ENCODE data around the gene LMNTD1.

DNA sequence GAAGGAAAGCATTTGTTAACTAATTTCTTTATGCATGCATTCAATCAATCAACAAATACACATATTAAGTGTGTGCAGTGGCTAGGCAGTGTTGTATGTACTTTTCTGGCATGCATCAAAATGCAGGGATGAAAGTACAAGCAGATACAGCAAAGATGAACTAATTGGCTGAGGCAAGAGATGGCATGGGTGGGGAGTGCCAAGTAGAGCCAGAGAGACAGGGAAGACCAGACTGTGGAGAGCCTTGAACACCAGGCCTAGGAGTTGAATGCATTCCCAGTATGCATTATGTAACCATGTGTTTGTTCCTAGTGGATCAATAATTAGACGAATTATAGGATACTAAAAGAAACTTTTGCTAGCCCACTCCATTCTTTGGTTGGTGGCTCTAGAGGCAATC lies 17.3 kb upstream of the LMNTD1 start:
- TF ChIP-seq, protein P1, sequence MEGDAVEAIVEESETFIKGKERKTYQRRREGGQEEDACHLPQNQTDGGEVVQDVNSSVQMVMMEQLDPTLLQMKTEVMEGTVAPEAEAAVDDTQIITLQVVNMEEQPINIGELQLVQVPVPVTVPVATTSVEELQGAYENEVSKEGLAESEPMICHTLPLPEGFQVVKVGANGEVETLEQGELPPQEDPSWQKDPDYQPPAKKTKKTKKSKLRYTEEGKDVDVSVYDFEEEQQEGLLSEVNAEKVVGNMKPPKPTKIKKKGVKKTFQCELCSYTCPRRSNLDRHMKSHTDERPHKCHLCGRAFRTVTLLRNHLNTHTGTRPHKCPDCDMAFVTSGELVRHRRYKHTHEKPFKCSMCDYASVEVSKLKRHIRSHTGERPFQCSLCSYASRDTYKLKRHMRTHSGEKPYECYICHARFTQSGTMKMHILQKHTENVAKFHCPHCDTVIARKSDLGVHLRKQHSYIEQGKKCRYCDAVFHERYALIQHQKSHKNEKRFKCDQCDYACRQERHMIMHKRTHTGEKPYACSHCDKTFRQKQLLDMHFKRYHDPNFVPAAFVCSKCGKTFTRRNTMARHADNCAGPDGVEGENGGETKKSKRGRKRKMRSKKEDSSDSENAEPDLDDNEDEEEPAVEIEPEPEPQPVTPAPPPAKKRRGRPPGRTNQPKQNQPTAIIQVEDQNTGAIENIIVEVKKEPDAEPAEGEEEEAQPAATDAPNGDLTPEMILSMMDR (IDR thresholded peaks at IDR 0.05; ENCODE audit: insufficient read depth, low read depth, low read length), result no peak
- no peak for TF ChIP-seq EZH2 (IDR thresholded peaks at IDR 0.05; ENCODE audit: insufficient read depth, low read length)
